Neural cell (in vitro differentiated cells): ENCODE results near the gene TICAM2. TPM values are rescaled to one million over a fixed set of nuclear protein-coding genes. Genes with fewer than 3 reads are reported as not detected.

Source experiments
- H2AFZ ChIP-seq: fragments of 200-600, 300-800 bp; sonication (generic), shearing (Covaris generic); 2 replicates; pipeline ENCODE4 v1.6.0; 2014; ENCODE audit warnings: low read depth, mild to moderate bottlenecking, antibody characterized with exemption, low read length, moderate library complexity
- H3F3A ChIP-seq: fragments of 200-600 bp; shearing (Covaris generic); 2 replicates; pipeline ENCODE4 v1.6.1; 2016; ENCODE audit warnings: mild to moderate bottlenecking, moderate library complexity, mixed read lengths, antibody characterized with exemption, low read length; ENCODE audit not compliant: insufficient read depth, poor library complexity, severe bottlenecking
- H3K27ac ChIP-seq: fragments of 200-600, 300-800 bp; sonication (generic), shearing (Covaris generic); 2 replicates; pipeline ENCODE4 v1.5.1; 2014; ENCODE audit warnings: mild to moderate bottlenecking, low read length, moderate library complexity
- H3K27me3 ChIP-seq: fragments of 300-800, 200-600 bp; sonication (generic), shearing (Covaris generic); 2 replicates; pipeline ENCODE4 v1.6.0; 2014; ENCODE audit warnings: mild to moderate bottlenecking, low read depth, low read length, moderate library complexity; ENCODE audit not compliant: insufficient read depth
- H3K36me3 ChIP-seq: fragments of 300-800, 200-600 bp; sonication (generic), shearing (Covaris generic); 2 replicates; pipeline ENCODE4 v1.5.1; 2014; ENCODE audit warnings: mild to moderate bottlenecking, antibody characterized with exemption, low read length, moderate library complexity; ENCODE audit not compliant: insufficient read depth
- H3K4me2 ChIP-seq: fragments of 300-800, 200-600 bp; sonication (generic), shearing (Covaris generic); 2 replicates; pipeline ENCODE4 v1.6.0; 2014; ENCODE audit warnings: mild to moderate bottlenecking, low read length
- H3K4me3 ChIP-seq: fragments of 300-800, 200-600 bp; sonication (generic), shearing (Covaris generic); 2 replicates; pipeline ENCODE4 v1.5.1; 2014; ENCODE audit warnings: mild to moderate bottlenecking, low read length, moderate library complexity
- H3K79me2 ChIP-seq: fragments of 200-600 bp; shearing (Covaris generic); replicated peaks from 2 replicates; pipeline ENCODE4 v1.6.0; 2014; ENCODE audit warnings: mild to moderate bottlenecking, low read length, moderate library complexity; ENCODE audit not compliant: insufficient read depth
- H3K9ac ChIP-seq: fragments of 300-800, 200-600 bp; sonication (generic), shearing (Covaris generic); 2 replicates; pipeline ENCODE4 v1.6.1; 2016; ENCODE audit warnings: mild to moderate bottlenecking, low read length, mixed read lengths
- H3K9me2 ChIP-seq: fragments of 200-600 bp; shearing (Covaris generic); 2 replicates; pipeline ENCODE4 v1.6.1; 2016; ENCODE audit warnings: mild to moderate bottlenecking, low read length, mixed read lengths; ENCODE audit not compliant: insufficient read depth
- H3K9me3 ChIP-seq: fragments of 200-600, 300-800 bp; sonication (generic), shearing (Covaris generic); 2 replicates; pipeline ENCODE4 v1.6.1; 2016; ENCODE audit warnings: mild to moderate bottlenecking, mixed run types, low read length, moderate library complexity, mixed read lengths
- H4K20me1 ChIP-seq: fragments of 200-600 bp; shearing (Covaris generic); 2 replicates; pipeline ENCODE4 v1.6.1; 2016; ENCODE audit warnings: mild to moderate bottlenecking, mixed run types; ENCODE audit not compliant: insufficient read depth
- CTCF ChIP-seq: fragments of 450-650 bp; IDR thresholded peaks from 2 replicates; pipeline ENCODE4 v1.5.1; 2014; ENCODE audit warnings: antibody characterized with exemption, mild to moderate bottlenecking, moderate library complexity; ENCODE audit not compliant: poor library complexity, severe bottlenecking
- EP300 ChIP-seq: fragments of 450-650 bp; conservative IDR thresholded peaks from 2 replicates; pipeline ENCODE4 v1.6.1; 2014; ENCODE audit warnings: antibody characterized with exemption, mild to moderate bottlenecking, moderate library complexity; ENCODE audit not compliant: poor library complexity, severe bottlenecking
- EZH2 ChIP-seq: fragments of 200-600, 300-800 bp; shearing (Covaris generic), sonication (generic); IDR thresholded peaks from 2 replicates; pipeline ENCODE4 v1.6.1; 2014; ENCODE audit warnings: antibody characterized with exemption, low read length, borderline replicate concordance, mild to moderate bottlenecking; ENCODE audit not compliant: insufficient read depth, poor library complexity, severe bottlenecking
- MXI1 ChIP-seq: fragments of 450-650 bp; conservative IDR thresholded peaks from 2 replicates; pipeline ENCODE4 v1.6.1; 2014; ENCODE audit warnings: antibody characterized with exemption, mild to moderate bottlenecking; ENCODE audit not compliant: poor library complexity, severe bottlenecking
- POLR2AphosphoS5 ChIP-seq: IDR thresholded peaks from 2 replicates; pipeline ENCODE4 v1.6.1; 2012
- RAD21 ChIP-seq: fragments of 450-650 bp; conservative IDR thresholded peaks from 2 replicates; pipeline ENCODE4 v1.6.1; 2014; ENCODE audit warnings: antibody characterized with exemption, mild to moderate bottlenecking, moderate library complexity
- SMC3 ChIP-seq: fragments of 450-650 bp; conservative IDR thresholded peaks from 2 replicates; pipeline ENCODE4 v1.6.1; 2014; ENCODE audit warnings: antibody characterized with exemption, mild to moderate bottlenecking, moderate library complexity; ENCODE audit not compliant: poor library complexity
- TAF1 ChIP-seq: IDR thresholded peaks from 2 replicates; pipeline ENCODE4 v1.6.1; 2012; ENCODE audit warnings: low read depth
- polyA plus RNA-seq: library from polyadenylated mRNA; depleted of rRNA; stranded (reverse); fragments of >200 nt; gene quantifications from 2 replicates; pipeline ENCODE4 v1.2.3, GENCODE V29; 2014
- TF ChIP-seq, protein P1 (sequence below): IDR thresholded peaks from 2 replicates; pipeline ENCODE4 v1.6.1; 2012; ENCODE audit warnings: borderline replicate concordance

The TICAM2 gene
- polyA plus RNA-seq, 1 donor from 2014 or later = not detected

DNA sequence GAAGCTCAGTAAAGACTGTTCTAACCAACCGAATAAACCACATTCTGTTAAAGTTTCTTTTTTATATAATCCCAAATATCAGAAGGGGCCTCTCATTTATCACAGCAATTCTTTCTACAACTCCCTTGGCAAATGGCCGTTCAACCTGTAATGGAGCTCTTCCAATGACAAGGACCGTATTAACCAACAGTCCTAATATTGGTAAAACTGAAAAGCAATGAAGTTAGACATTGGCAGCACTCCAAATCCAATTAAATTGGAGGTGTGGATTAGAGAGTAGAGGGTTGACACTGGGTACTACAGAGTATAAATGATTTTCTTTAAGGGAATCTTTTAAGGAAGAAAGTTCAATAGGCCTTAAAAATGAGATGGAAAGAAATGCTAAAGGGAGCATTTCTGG is 22.7 kb upstream of the TICAM2 start:
- H3K9ac ChIP-seq = peak overlapping the region; percentile 89
- no peaks in the 10 kb centered on the region for H3K36me3 ChIP-seq
- H4K20me1 ChIP-seq = no peaks in the 10 kb centered on the region
- H3K9me3 ChIP-seq = no peaks in the 10 kb centered on the region
- H3K27me3 ChIP-seq = no peaks in the 10 kb centered on the region
- H2AFZ ChIP-seq = no peak overlapping the region
- TF ChIP-seq SMC3 (no peak), MXI1 (no peak), TAF1 (no peak), EP300 (no peak), EZH2 (no peak), CTCF (no peak), RAD21 (no peak), POLR2AphosphoS5 (no peak)
- TF ChIP-seq, protein P1, sequence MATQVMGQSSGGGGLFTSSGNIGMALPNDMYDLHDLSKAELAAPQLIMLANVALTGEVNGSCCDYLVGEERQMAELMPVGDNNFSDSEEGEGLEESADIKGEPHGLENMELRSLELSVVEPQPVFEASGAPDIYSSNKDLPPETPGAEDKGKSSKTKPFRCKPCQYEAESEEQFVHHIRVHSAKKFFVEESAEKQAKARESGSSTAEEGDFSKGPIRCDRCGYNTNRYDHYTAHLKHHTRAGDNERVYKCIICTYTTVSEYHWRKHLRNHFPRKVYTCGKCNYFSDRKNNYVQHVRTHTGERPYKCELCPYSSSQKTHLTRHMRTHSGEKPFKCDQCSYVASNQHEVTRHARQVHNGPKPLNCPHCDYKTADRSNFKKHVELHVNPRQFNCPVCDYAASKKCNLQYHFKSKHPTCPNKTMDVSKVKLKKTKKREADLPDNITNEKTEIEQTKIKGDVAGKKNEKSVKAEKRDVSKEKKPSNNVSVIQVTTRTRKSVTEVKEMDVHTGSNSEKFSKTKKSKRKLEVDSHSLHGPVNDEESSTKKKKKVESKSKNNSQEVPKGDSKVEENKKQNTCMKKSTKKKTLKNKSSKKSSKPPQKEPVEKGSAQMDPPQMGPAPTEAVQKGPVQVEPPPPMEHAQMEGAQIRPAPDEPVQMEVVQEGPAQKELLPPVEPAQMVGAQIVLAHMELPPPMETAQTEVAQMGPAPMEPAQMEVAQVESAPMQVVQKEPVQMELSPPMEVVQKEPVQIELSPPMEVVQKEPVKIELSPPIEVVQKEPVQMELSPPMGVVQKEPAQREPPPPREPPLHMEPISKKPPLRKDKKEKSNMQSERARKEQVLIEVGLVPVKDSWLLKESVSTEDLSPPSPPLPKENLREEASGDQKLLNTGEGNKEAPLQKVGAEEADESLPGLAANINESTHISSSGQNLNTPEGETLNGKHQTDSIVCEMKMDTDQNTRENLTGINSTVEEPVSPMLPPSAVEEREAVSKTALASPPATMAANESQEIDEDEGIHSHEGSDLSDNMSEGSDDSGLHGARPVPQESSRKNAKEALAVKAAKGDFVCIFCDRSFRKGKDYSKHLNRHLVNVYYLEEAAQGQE = no peak
- peaks cover 39% of the 10 kb centered on the region for H3K79me2 ChIP-seq
- H3K4me3 ChIP-seq = peak overlapping the region; percentile 78
- H3K4me2 ChIP-seq = peak overlapping the region; percentile 81
- H3K9me2 ChIP-seq = no peaks in the 10 kb centered on the region
- no peaks in the 10 kb centered on the region for H3F3A ChIP-seq
- peak overlapping the region; percentile 86 for H3K27ac ChIP-seq

DNA sequence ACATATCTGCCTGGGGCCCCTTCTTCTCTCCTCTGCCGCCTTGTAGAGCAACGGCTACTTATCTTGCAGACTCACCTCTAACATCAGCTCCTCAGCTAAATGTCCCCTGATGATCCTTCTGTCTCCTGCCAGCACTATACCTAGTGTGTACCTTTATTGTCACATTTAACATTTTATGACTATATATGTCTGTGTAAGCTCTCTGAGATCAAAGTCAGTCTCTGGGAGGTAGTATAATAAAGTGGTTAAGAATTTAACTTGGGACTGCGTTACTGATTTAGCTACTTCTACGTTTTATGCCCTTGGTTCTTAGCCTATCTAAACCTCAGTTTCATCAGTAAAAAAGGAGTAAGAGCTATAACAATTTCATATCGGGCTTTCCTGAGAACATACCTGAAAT is 21.4 kb upstream of the TICAM2 start:
- no peak overlapping the region for H3K9ac ChIP-seq

More for the DNA sequence above, 21.4 kb upstream of the TICAM2 start:
- Histone ChIP-seq H3K4me2 (peak overlapping the region; percentile 81), H3F3A (no peaks in the 10 kb centered on the region), H3K9me2 (no peaks in the 10 kb centered on the region), H2AFZ (no peak overlapping the region), H3K27me3 (no peaks in the 10 kb centered on the region), H3K9me3 (no peaks in the 10 kb centered on the region), H3K27ac (no peak overlapping the region), H4K20me1 (no peaks in the 10 kb centered on the region), H3K4me3 (peak overlapping the region; percentile 78), H3K36me3 (peaks cover 10% of the 10 kb centered on the region), H3K79me2 (peaks cover 39% of the 10 kb centered on the region)
- TF ChIP-seq SMC3 (no peak), EP300 (no peak), TAF1 (no peak), CTCF (no peak), POLR2AphosphoS5 (no peak), RAD21 (no peak), EZH2 (no peak), MXI1 (no peak)
- TF ChIP-seq, protein P1 = no peak
